ENCODE measurements around the gene PRIM1.
"Not testable (repeated sequence)": the region's sequence is repeated elsewhere in the genome, so short reads cannot be mapped to it uniquely, and the experiment has no call there.

Gene PRIM1

DNA sequence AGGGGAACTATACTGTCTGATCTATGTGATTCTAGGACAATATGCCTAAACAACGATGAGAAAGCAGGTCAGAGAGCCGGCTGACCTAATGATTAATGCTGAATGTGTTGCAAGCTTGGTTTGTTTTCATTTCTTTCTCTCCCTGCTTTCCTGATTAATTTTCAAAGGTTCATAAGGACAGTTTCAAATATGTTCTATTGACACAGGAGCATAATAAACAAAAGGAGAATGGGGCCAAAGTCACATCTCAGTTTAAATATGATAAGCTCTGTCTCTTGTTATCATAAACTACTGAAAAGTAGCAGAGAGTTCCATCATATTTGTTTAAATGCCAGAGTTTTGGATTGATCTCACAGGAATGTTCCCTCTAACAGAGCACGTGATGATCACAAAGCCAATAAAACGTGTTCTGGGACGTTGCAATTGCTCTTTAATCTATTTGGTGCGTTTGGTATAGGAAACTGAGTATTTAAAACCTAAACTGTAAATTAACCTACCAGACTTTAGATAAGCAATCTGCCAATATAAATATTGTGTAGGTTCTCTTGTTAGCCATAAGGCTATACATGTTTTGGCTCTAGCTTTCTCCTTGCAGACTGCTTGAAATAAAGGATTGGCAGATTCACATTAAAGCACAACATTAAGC, 7.3 kb upstream of the PRIM1 start:
- no peak for DNase-seq

DNA sequence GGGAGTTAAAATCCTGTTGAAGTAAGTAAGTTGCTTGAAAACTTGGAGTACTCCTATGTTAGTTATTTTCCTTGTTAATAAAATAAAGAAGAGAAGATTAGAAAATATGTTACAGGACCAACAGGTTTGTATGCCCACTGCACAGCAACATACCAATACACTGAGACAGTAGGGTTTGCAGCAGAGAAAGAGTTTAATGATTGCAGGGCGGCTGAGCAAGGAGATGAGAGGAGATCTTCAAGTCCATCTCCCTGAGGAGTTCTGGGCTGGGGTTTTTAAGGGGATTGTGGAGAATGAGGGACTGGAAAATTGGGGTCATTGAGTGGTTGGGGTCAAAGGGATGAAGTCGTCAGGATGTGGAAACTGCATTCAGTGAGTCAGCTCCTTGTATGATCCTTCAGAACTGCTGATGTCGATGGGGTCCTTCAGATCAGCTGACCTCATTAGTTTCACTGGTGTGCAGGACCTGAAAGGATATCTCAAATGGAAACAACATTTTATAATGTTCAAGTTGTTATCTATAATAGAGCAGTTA, 6.7 kb upstream of the PRIM1 start:
- DNase-seq, result no peak

DNA sequence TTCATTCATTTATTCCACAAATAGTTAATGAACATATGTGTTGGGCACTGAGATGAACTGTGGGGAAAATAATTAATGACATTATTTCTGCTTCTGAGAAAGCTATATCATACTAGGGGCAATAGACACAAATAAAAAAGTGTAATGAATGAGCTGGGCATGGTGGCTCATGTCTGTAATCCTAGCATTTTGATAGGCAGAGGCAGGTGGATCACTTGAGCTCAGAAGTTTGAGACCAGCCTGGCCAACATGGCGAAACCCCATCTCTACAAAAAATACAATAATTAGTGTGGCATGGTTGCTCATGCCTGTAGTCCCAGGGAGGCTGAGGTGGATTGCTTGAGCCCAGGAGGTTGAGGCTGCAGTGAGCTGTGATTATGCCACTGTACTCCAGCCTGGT, 5.8 kb upstream of the PRIM1 start:
- DNase-seq, result not testable (repeated sequence)

DNA sequence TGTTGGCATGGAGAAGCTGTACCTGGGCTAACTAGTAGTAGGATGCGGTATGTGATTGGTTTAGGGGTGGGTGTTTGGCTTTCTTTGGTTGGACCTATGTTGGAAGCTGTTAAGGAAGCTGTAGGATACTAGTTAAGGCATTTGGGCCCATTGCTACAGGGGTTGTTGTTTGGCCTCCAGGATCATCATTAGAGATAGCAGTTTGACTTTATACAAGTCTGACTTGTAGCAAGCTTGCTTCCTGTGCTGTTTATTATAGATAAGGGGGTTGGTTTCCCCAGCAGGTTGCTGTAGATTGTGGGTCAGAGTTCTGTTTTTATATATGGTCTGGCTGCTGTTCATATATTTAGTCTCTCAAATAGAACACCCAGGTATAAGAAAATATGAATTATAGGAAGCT, 1.4 kb upstream of the PRIM1 start:
- DNase-seq, result no peak

DNA sequence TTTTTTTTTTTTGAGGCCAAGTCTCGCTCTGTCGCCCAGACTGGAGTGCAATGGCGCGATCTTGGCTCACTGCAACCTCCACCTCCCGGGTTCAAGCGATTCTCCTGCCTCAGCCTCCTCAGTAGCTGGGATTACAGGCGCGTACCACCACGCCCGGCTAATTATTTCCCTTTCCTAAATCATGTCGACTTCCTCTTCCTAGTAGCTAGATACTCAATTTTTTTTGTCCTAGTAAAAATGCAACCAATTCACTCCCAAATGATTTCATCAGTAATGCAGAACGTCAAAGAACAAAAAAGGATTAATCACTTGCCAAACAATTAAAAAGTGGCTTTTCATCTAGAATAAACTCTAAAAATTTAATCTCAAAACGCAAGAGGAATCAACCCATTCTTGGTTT, 1.5 kb downstream of the PRIM1 start:
- DNase-seq, result not testable (repeated sequence)

DNA sequence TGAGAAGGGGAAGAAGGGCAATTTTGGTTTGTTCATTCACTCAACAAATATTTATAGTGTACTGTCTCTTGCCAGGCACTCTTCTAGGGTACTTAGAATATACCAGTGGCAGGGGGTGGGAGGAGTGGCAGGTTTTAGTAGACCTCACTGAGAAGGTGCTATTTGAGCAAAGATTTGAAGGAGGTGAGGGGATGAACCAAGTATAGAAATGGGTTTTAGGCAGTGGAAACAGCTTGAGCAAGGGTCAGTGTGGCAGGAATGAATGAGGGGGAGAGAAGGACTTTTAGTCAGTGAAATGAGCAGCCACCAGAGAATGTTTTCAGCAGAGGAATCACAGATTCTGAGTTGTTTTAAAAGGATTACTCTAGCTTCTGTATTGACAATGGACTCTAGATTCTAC, 2.3 kb downstream of the PRIM1 start:
- DNase-seq, result no peak

DNA sequence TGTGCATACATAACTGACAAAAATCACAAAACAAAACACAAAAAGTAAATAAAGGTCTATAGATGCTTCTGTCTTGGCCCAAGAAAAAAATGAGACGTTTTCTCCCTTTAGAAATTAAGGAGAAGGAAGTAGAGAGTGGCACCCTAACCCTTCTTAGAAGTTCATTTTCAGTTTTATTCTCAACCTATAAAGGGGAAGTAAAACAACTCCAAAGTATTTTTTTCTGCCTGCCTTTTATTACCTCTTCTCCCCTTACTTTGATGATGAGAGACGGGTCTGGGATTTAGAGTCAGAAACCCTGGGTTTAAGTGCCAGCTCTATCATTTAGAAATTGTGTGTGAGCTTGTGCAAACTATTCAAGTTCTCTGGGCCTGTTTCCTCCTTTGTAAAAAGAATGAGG, 2.8 kb downstream of the PRIM1 start:
- no peak for DNase-seq

DNA sequence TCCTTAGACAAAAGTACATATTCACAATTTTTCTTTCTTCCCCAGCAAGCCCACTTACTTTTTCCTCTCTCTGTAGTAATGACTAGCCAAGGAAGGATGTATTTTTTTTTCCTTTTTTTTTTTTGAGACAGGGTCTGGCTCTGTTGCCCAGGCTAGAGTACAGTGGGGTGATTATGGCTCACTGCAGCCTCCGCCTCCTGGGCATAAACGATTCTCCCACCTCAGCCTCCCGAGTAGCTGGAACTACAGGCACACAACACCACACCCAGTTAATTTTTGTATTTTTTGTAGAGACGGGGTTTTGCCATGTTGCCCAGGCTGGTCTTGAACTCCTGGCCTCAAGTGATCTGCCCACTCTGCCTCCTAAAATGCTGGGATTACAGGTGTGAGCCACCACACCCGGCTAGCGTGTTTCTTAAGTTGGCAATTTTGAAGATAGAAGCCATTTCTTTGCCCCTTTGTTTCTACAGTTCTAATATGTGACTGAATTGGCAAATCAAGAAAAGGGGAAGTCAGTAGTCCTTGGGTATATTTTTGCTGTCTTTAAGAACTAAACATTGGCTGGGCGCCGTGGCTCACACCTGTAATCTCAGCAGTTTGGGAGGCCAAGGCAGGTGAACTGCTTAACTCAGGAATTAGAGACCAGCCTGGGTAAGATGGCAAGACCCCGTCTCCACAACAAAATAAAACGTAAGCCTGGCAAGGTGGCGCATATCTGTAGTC, 23.8 kb downstream of the PRIM1 start:
- peak; percentile 27 for DNase-seq

DNA sequence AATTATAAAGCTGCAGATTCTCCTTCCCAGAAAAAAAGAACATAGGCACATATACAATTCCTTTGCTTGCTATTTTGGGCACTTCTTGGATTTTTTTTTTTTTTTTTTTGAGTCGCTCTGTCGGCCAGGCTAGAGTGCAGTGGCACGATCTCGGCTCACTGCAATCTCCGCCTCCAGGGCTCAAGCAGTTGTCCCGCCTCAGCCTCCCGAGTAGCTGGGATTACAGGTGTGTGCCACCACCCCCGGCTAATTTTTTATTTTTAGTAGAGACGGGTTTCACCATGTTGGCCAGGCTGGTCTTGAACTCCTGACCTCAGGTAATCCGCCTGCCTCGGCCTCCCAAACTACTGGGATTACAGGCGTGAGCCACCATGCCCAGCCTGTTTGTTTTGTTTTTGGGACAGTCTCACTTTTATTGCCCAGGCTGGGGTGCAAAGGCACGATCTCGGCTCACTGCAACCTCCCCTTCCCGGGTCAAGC, 25.9 kb downstream of the PRIM1 start:
- not testable (repeated sequence) for DNase-seq

DNA sequence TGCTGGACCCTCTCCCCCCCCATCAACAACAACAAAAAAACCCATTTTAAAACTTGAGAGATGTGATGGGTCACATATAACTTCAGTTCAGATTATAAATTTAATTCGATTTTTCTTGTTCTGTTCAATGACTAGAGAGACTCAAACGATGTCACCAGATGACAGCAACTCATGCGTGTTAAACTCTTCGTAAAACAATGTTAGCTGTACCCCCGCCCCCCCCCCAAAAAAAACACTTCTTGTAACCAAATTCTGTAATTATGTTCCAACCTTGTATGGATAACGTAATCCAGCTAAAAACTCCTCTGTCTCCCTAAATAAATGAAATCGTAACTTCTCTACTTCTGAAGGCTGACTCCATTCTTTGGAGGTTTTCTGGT, 26.4 kb downstream of the PRIM1 start:
- DNase-seq, result no peak

DNA sequence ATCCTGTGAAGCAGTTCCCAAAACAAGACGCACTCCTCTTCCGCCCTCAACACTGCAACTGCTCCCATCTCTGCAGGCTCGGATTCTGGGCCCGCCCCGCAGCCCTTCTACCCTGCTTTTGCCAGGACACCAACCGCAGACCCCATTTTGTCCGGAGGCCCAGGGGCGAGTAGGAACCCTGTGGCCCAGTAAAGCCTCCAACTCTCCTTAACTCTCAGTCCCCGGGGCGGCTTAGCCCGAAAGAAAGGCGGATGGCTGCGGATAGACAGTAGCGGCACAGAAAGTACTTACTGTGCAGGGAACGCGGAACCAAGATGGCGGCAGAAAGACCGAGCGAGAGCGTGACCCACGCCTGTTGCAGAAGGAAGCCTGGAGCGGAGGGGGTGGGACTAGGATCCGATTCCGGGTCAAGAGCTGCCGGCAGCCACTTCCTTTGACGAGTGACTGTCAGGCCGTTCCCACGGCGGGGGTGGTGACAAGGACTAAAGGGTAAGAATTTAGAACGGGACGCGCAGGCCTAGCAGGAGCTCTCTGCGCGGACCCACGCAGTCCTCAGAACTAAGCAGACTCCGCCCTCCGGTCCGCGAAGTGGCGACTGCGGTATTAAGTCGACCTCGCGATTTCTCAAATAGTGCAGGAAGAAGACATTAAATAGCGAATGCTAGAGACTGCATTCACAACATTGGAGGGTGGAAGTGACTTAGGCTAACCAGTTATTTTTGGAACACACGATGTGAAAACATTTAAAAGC, 27.0 kb downstream of the PRIM1 start, which contains the start of gene NACA:
NACA (minus strand) TSS at position 328 of the 751 bp plus-strand sequence. CDS start 778 bp downstream, outside the sequence.
- peak; percentile 100 for DNase-seq

DNA sequence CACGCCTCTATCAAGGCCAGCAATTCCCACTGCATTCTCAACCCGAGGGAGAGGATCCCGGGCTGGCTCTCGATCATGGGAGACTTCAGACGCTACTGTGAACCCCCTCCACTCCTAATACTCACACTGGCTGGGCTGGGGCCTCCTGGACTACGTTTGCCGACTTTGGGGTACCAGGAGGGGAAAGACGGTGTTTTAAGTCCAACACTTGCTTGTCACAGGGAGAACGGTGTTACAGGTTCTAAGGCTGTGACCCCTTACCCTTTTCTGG, 27.5 kb downstream of the PRIM1 start:
- DNase-seq, result no peak

DNA sequence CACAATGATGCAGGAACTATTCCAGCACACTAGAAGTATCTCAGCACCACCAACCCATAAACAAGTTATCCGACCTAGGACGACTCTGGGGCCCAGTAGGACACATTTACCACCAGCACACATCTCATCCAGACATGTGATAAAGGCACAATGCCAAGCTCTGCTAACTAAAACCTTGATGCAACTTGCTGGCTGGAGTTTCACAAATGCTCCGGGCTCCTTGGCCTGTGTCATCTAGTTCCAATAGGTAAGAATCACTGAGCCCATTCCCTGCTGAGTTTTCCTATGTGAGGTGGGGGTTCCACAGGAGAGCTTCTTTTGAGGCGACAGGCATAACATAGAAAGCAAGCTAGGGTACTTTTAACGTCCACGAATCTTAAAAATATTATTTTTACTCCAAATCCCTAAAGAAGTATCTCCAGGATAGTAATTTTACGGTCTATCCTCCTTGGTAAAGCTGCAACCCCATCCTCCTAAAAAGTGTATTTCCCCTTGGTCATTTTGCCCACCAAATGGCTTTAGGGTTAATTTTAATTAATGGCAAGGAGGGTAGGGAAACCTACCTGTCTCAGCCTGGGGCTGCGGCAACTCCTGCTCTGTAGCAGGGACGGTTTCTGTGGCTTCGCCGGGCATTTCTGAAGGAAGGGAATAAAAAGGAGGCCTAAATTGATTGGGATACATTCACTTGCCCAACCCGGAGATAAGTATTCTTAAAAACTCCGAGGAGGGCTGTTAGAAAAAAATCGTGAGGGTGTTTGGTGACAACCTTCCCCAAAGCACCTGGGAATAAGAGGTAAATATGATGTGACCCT, 28.0 kb downstream of the PRIM1 start:
- DNase-seq, result peak; percentile 66

DNA sequence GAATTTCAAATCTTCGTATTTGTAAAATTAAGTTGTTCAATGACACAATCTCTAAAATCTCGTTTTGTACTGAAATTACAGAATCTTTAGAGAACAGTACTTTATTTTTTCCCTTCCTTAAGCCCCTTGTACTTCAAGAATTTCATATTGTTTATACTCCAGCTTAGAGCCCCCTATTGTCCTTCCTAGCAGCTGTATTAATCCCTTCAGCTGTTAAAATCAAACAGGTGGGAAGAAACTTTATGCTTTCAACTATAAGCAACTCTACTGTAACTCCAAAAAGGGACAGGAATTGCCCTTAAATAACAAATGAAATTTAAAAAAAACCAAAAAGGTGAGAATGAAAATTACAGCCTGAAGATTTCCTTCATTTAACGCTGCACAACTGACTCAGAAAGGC, 28.8 kb downstream of the PRIM1 start:
- DNase-seq, result no peak

DNA sequence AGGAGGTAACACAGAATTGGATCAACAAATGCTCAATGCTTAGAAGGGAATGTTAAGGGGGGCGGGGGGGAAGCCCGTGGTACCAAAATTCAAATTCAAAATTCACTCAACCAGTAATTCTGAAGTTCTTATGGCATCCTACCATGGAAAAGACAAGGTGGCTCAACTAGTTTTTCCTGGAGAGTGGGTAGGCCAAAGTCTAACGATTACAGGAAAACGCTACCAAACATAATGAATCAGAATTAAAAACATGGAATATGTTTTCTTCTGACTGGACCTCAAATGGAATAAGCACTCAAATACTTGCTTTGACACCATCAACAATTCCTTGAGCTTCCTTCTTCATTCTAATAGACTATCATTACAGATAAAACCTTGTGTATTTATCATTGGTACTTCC, 29.3 kb downstream of the PRIM1 start:
- no peak for DNase-seq

DNA sequence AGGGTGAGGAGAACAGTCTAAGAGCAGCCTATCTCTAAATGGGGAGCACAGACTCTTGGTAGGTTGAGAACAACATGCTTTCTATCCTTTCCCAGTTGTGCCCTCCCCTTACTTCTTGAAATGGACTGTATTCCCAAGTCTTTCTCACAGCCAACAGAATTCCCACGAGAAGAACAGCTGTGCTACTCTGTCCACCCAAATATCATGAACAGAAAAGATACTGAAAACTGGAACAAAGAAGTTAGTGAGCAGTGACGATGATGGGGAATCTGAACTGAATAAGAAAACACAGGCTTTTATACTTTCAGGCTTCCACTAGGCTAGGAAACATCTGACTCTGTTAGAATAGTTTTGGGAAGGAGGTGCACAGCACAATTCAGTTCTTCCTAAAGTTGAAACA, 30.4 kb downstream of the PRIM1 start:
- no peak for DNase-seq

DNA sequence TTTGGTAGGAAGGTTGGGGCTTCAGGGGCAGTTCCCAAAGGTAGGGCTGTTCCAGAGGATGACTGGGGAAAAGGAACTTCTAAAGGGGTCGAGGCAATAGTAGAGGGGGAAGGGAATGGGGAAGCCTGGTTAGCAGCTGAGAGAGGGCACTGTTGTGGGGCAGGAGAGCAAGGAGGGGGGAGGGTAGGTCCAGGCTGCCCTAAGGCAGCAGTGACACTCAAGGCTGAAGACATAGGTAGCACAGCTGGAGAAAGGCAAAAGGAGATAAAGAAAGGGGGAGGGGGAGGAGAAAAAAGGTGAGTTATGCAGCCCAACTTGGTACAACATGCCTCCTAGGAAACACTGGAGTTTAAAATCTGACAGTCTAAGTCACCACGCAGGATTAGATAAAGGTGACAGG, 30.9 kb downstream of the PRIM1 start:
- DNase-seq, result peak; percentile 12

DNA sequence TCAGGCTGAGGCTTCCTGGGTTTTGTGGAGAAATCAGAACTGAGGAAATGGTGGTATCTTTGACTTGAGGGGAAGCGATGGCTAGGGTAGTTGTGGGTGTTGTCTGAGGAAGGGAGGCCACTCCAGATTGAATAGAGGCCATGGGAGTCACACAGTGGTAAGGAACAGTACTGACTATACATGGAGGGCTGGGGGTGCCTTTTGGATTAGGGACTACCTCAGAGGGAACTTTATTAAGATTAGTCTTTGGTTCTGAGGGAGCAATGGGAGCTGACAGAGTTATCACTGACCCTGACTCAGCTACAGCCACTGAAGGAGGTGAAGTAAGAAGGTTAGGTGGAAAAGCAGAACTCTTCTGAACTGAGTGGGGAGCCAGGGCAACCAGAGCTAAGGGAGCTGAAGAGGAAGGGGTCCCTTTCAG, 31.4 kb downstream of the PRIM1 start:
- DNase-seq, result peak; percentile 38

DNA sequence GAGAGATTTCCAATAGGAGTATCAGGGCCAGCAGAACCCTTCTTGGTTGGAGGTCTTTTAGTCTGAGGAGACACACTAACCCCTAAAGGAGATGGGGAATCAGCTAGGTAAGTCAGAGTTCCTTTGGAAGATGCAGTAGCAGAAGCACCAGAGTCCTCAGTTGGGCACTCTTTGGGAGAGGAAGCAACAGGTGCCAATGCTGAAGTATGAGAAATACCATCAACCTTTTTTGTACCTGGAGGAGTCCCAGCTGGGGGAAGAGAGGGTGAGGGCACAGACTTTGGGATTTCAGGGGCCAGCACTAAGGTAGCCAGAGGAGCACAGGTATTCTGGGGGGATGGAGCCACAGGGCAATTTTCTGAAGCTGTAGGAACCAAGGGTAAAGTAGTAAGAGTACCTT, 33.1 kb downstream of the PRIM1 start:
- DNase-seq, result peak; percentile 31

DNA sequence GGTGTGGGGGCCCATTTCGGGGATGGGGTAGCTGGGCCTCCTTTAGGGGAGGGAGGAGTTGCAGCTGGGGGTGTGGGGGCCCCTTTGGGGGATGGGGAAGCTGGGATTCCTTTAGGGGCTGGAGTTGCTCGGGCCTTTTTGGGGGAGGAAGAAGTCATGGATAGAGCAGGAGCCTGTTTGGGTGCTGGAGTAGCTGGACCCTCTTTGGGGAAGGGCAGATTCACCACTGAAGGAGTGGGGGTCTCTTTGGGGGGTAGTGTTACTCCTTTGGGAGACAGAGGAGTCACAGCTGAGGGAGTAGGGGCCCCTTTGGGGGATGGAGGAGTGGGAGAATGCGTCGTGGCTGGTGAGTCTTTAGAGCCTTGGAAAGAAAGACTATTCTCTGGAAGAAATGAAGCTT, 33.5 kb downstream of the PRIM1 start:
- peak; percentile 25 for DNase-seq

DNA sequence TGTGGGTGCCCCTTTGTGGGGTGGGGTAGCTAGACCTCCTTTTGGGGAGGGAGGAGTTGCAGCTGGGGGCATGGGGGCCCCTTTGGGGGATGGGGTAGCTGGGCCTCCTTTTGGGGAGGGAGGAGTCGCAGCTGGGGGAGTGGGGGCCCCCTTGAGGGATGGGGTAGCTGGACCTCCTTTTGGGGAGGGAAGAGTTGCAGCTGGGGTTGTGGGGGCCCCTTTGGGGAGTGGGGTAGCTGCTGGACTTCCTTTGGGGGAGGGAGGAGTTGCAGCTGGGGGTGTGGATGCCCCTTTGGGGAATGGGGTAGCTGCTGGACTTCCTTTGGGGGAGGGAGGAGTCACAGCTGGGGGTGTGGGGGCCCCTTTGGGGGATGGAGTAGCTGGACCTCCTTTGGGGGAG, 34.0 kb downstream of the PRIM1 start:
- peak; percentile 36 for DNase-seq

DNA sequence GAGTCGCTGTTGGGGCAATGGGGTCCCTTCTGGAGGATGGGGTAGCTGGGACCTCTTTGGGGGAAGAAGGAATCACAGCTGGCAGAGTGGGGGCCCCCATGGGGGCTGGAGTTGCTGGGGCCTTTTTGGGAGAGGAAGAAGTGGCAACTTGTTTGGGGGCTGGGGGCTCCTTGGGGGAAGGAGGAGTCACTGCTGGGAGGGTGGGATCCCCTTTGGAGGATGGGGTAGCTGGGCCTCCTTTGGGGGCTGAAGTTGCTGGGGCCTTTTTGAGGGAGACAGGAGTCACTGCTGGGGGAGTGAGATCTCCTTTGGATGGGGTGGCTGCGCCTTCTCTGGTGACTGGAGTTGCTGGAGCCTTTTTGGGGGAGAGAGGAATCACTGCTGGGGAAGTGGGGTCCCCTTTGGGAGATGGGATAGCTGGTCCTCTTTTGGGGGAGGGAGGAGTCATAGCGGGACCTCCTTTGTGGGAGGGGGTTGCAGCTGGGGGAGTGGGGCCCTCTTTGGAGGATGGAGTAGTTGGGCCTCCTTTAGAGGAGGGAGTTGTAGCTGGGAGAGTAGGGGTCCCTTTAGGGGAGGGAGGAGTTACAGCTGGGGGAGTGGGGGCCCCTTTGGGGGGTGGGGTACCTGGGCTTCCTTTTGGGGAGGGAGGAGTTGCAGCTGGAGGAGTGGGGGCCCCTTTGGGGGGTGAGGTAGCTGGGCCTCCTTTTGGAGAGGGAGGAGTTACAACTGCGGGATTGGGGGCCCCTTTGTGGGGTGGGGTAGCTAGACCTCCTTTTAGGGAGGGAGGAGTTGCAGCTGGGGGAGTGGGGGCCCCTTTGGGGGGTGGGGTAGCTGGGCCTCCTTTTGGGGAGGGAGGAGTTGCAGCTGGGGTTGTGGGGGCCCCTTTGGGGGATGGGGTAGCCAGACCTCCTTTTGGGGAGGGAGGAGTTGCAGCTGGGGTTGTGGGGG, 34.9 kb downstream of the PRIM1 start:
- peak; percentile 48 for DNase-seq

All from activated effector memory CD4-positive, alpha-beta T cell treated with anti-CD3 and anti-CD28 coated beads, Interleukin-2, amount 50 U/mL, for 16 hours (primary cell).